ENCODE results near the gene OSBPL3.
"Not testable (repeated sequence)": the region's sequence is repeated elsewhere in the genome, so short reads cannot be mapped to it uniquely, and the experiment has no call there.

Gene OSBPL3

DNA sequence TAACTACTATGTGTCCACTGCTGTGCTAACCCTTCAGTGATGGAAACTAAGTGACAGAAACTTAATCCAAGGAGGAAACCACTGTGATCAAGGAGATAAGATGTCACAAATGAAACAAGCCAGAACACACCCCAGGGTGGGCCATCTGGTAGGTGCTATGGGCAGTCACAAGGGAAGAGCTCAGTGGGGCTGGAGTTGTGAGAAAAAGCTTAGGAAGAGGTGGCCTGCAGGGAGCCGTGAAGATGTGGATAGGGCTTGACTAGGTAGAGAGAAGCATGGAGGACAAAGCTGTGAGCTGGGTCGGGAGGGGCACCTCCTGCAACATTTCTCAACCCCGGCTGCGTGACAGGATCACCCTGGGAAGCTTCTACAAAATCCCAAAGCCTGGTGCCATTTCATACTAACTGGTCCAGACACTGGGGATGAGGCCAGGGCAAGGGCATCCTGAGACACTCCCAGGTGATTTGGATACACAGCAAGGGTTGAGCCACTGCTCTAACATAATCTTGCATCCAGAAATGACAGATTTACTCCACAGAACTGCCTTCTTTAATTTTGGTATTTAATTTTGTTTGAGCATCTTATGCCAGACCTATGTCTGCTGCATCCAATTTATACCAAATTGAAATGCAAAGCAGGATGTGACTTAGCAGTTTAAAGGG is 69.3 kb downstream of the OSBPL3 start:
- DNase-seq (ENCODE audit: low spot score), result no peak
- TF ChIP-seq, protein P1, sequence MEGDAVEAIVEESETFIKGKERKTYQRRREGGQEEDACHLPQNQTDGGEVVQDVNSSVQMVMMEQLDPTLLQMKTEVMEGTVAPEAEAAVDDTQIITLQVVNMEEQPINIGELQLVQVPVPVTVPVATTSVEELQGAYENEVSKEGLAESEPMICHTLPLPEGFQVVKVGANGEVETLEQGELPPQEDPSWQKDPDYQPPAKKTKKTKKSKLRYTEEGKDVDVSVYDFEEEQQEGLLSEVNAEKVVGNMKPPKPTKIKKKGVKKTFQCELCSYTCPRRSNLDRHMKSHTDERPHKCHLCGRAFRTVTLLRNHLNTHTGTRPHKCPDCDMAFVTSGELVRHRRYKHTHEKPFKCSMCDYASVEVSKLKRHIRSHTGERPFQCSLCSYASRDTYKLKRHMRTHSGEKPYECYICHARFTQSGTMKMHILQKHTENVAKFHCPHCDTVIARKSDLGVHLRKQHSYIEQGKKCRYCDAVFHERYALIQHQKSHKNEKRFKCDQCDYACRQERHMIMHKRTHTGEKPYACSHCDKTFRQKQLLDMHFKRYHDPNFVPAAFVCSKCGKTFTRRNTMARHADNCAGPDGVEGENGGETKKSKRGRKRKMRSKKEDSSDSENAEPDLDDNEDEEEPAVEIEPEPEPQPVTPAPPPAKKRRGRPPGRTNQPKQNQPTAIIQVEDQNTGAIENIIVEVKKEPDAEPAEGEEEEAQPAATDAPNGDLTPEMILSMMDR (IDR thresholded peaks at IDR 0.05; ENCODE audit: extremely low read depth, missing control alignments), result no peak

DNA sequence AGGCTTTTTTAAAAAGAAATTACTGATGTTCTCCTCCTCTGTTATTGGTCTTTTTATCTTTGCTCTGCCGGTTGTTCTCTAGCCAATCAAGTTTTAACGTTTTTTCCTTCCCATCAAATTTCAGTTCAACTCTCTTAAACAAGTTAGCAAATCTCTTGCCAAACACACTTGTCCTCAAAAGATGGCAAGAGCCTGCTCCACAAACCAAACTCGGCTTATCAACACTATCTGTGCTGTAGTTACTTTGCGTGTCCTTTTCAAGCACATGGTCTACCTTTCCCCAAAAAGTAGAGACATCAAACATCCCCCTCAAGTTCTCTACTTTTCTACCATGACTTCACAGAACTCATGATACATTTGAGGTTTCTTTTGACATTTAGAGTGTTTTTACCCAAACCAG is 71.3 kb downstream of the OSBPL3 start:
- TF ChIP-seq, protein P1 (IDR thresholded peaks at IDR 0.05; ENCODE audit: extremely low read depth, missing control alignments), result no peak
- DNase-seq (ENCODE audit: low spot score), result no peak

DNA sequence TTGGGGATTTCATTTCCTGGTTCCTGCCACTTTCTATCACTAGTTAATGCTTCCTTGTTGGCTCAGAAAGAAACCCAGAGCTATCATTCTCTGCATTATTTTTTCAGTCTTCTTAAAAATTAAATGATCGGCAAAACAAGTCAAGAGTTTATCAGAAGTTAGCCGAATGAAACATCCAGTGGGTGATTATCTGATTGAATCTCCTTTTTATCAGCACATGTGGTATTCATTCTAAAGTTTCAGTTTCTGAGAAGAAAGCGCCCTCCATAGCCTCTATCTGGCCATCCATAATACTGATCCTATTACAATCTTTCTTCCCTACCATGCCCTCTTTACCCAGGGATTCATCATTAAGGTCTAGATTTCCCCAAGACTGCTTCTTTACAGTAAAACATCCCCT is 71.8 kb downstream of the OSBPL3 start:
- TF ChIP-seq, protein P1 (IDR thresholded peaks at IDR 0.05; ENCODE audit: extremely low read depth, missing control alignments), result no peak
- DNase-seq (ENCODE audit: low spot score), result no peak

DNA sequence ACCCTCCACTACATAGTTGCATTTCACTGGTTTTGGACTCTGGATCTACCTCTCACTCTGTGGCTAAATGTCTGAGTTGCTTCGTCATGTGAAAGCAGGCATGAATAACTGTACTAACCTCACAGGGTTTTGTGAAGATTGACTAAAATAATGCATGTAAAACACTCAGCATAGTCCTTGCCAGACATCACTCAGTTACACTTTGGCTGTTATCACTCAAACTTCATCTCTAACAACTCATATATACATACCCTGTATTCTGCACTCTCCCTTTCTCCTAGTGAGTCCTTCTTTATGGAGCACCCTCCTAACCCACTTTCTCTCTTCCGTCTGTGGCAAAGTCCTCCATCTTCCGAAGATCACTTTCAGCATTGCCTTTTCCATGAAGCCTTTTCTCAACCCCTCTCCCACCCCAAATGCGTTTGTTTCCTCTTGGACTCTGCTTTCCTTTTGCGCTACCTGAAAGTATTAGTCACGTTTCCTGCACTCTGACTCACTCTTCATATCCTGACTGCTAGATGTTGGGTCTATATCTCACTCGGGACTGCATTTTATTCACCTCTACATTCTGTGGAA is 72.6 kb downstream of the OSBPL3 start:
- TF ChIP-seq, protein P1 (IDR thresholded peaks at IDR 0.05; ENCODE audit: extremely low read depth, missing control alignments), result no peak
- DNase-seq (ENCODE audit: low spot score), result no peak

DNA sequence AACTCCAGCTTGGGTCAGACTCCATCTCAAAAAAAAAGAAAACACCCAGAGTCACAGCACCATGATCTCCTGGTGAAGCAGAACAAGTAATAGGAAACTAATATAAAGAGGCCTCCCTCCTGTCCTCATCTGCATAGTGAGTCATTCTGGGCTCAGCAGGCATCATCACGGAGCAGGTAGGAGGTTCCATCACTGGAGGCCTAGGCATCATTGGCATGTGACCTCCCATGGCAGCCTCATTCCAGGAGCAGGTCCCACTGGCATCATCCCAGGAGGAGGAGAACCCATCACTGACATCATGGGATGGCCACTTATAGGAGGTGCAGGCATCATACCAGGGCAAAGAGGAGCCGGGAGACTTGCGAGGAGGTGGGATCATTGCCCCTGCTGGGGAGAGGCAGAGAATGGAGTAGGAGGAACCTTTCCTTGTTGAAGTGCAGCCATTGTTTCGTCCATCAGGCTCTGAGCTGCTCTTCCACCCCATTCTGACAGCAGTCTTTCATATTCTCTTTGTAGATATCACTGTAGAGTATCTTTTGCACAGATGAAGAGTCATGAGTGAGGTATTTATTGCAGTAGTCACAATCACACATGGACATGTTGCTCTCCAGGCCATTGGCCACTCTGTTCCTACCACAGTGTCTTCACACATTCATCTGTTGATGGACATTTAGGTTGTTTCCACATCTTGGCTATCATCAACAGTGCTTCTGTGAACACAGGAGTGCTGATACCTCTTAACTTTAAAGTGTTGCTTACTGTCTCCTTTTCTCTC is 73.8 kb downstream of the OSBPL3 start:
- TF ChIP-seq, protein P1 (IDR thresholded peaks at IDR 0.05; ENCODE audit: extremely low read depth, missing control alignments), result no peak
- DNase-seq (ENCODE audit: low spot score), result no peak

DNA sequence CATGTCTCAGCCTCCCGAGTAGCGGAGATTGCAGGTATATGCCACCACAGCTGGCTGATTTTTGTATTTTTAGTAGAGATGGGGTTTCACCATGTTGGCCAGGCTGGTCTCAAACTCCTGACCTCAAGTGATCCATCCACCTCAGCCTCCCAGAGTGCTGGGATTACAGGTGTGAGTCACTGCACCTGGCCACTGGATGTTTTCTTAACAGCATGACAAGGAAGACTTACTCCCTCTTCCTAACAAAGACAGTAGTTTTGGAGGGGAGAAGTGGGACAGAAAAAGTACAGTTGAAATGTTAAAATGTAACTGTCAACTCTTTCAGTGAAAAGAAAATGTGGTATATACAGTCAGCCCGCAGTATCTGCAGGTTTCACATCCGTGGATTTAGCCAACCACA is 76.0 kb downstream of the OSBPL3 start:
- not testable (repeated sequence) for DNase-seq (ENCODE audit: low spot score)

DNA sequence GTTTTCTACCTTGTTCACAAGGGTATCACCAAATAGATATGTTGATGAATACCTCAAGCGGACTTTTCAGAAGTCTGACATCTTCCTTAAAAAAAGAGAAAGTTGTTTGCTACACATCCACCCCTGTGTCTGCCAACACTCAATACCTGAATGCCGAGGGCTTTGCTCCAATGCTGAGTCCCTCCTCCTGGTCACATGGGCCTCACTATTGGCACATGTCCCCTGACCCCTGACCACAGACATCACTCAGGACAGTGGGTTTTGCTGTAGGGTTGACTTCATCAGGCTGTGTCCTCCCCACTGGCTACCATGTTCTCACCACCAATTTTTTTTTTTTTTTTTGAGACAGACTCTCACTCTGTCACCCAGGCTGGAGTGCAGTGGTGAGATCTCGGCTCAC is 76.4 kb downstream of the OSBPL3 start:
- TF ChIP-seq, protein P1 (IDR thresholded peaks at IDR 0.05; ENCODE audit: extremely low read depth, missing control alignments), result no peak
- no peak for DNase-seq (ENCODE audit: low spot score)
